DOHH2 (cell line): ENCODE results near the gene EXOC7.

Experiments
- H3F3A ChIP-seq: fragments of 200-600 bp; sonication (generic), shearing (Covaris generic); 2 replicates; pipeline ENCODE4 v1.6.0; 2016; ENCODE audit warnings: antibody characterized with exemption, mild to moderate bottlenecking; ENCODE audit not compliant: control insufficient read depth, insufficient read depth
- H3K27ac ChIP-seq: fragments of 200-600 bp; sonication (generic); 2 replicates; pipeline ENCODE4 v1.5.1; 2014; ENCODE audit warnings: low read depth, mild to moderate bottlenecking, low read length, moderate library complexity
- H3K27me3 ChIP-seq: fragments of 200-600 bp; sonication (generic); 2 replicates; pipeline ENCODE4 v1.6.1; 2014; ENCODE audit warnings: mild to moderate bottlenecking, low read length, mixed read lengths; ENCODE audit not compliant: control insufficient read depth
- H3K36me3 ChIP-seq: fragments of 200-600 bp; sonication (generic); 2 replicates; pipeline ENCODE4 v1.6.1; 2014; ENCODE audit warnings: mild to moderate bottlenecking, low read length, moderate library complexity, mixed read lengths; ENCODE audit not compliant: control insufficient read depth
- H3K4me1 ChIP-seq: fragments of 200-600 bp; sonication (generic); 2 replicates; pipeline ENCODE4 v1.6.1; 2014; ENCODE audit warnings: mild to moderate bottlenecking, low read length, mixed read lengths; ENCODE audit not compliant: control insufficient read depth
- H3K4me2 ChIP-seq: fragments of 200-600 bp; sonication (generic); 2 replicates; pipeline ENCODE4 v1.6.0; 2014; ENCODE audit warnings: mild to moderate bottlenecking, low read length, moderate library complexity
- H3K4me3 ChIP-seq: fragments of 200-600 bp; sonication (generic); 2 replicates; pipeline ENCODE4 v1.5.1; 2014; ENCODE audit warnings: mild to moderate bottlenecking, low read length, mixed read lengths
- H3K79me2 ChIP-seq: fragments of 200-600 bp; sonication (generic); 2 replicates; pipeline ENCODE4 v1.6.1; 2014; ENCODE audit warnings: mild to moderate bottlenecking, low read length, mixed read lengths; ENCODE audit not compliant: control insufficient read depth
- H3K9me2 ChIP-seq: fragments of 200-600 bp; sonication (generic); replicated peaks from 2 replicates; pipeline ENCODE4 v1.6.1; 2014; ENCODE audit warnings: mild to moderate bottlenecking, low read length, mixed read lengths; ENCODE audit not compliant: control insufficient read depth
- H3K9me3 ChIP-seq: fragments of 200-600 bp; sonication (generic); 2 replicates; pipeline ENCODE4 v1.6.1; 2014; ENCODE audit warnings: antibody characterized with exemption, low read length, mixed read lengths; ENCODE audit not compliant: control insufficient read depth, insufficient read depth
- H4K20me1 ChIP-seq: fragments of 200-600 bp; sonication (generic); 2 replicates; pipeline ENCODE4 v1.6.0; 2014; ENCODE audit warnings: low read depth, mild to moderate bottlenecking, antibody characterized with exemption, low read length, moderate library complexity; ENCODE audit not compliant: control insufficient read depth, insufficient read depth
- CTCF ChIP-seq: fragments of 200-600 bp; sonication (generic); IDR thresholded peaks from one replicate; pipeline ENCODE4 v1.5.1; 2014; ENCODE audit warnings: antibody characterized with exemption, mild to moderate bottlenecking, low read depth, low read length; ENCODE audit not compliant: poor library complexity, severe bottlenecking
- EZH2phosphoT487 ChIP-seq: fragments of 200-600 bp; sonication (generic); IDR thresholded peaks from 2 replicates; pipeline ENCODE4 v1.6.1; 2017; ENCODE audit warnings: borderline replicate concordance, mild to moderate bottlenecking, antibody characterized with exemption, low read length, moderate library complexity, mixed read lengths

The EXOC7 gene

GRCh38 chr17:76034428-76035350 lies 68.9 kb downstream of the EXOC7 start:
- Histone ChIP-seq H3K9me3 (no peaks in the 10 kb centered on the region), H3K79me2 (no peaks in the 10 kb centered on the region), H3K4me1 (peaks cover 5% of the 10 kb centered on the region), H3F3A (no peaks in the 10 kb centered on the region), H3K27ac (no peak overlapping the region), H3K27me3 (no peaks in the 10 kb centered on the region), H3K9me2 (no peaks in the 10 kb centered on the region), H3K36me3 (peaks cover 15% of the 10 kb centered on the region), H3K4me3 (no peak overlapping the region), H4K20me1 (no peaks in the 10 kb centered on the region), H3K4me2 (no peak overlapping the region)
- TF ChIP-seq EZH2phosphoT487 = no peak
- no peak for TF ChIP-seq CTCF

GRCh38 chr17:76033139-76033538 lies 70.4 kb downstream of the EXOC7 start:
- Histone ChIP-seq H3K27me3 (no peaks in the 10 kb centered on the region), H3K4me2 (no peak overlapping the region), H3K4me1 (peaks cover 16% of the 10 kb centered on the region), H4K20me1 (no peaks in the 10 kb centered on the region), H3F3A (no peaks in the 10 kb centered on the region), H3K79me2 (no peaks in the 10 kb centered on the region), H3K27ac (no peak overlapping the region), H3K36me3 (no peaks in the 10 kb centered on the region; the same call in 1 of the 2 replicates), H3K4me3 (no peak overlapping the region), H3K9me2 (no peaks in the 10 kb centered on the region), H3K9me3 (no peaks in the 10 kb centered on the region)
- TF ChIP-seq EZH2phosphoT487 (no peak), CTCF (no peak)

- Histone ChIP-seq H3K27me3 (no peaks in the 10 kb centered on the region), H3K9me2 (no peaks in the 10 kb centered on the region), H3K27ac (no peak overlapping the region), H3K36me3 (no peaks in the 10 kb centered on the region), H3F3A (no peaks in the 10 kb centered on the region), H3K4me2 (no peak overlapping the region), H3K79me2 (no peaks in the 10 kb centered on the region), H3K9me3 (no peaks in the 10 kb centered on the region), H3K4me1 (peaks cover 16% of the 10 kb centered on the region), H3K4me3 (no peak overlapping the region), H4K20me1 (no peaks in the 10 kb centered on the region)
- no peak for TF ChIP-seq EZH2phosphoT487
- no peak for TF ChIP-seq CTCF
Observed at GRCh38 chr17:76032780-76033108, 70.8 kb downstream of the EXOC7 start.
